ENCODE measurements around the gene SBK2.
A peak's percentile ranks its signal among the peaks of the same experiment; 100 is the strongest.
"Not testable (repeated sequence)": the region's sequence is repeated elsewhere in the genome, so short reads cannot be mapped to it uniquely, and the experiment has no call there.

The SBK2 gene

DNA sequence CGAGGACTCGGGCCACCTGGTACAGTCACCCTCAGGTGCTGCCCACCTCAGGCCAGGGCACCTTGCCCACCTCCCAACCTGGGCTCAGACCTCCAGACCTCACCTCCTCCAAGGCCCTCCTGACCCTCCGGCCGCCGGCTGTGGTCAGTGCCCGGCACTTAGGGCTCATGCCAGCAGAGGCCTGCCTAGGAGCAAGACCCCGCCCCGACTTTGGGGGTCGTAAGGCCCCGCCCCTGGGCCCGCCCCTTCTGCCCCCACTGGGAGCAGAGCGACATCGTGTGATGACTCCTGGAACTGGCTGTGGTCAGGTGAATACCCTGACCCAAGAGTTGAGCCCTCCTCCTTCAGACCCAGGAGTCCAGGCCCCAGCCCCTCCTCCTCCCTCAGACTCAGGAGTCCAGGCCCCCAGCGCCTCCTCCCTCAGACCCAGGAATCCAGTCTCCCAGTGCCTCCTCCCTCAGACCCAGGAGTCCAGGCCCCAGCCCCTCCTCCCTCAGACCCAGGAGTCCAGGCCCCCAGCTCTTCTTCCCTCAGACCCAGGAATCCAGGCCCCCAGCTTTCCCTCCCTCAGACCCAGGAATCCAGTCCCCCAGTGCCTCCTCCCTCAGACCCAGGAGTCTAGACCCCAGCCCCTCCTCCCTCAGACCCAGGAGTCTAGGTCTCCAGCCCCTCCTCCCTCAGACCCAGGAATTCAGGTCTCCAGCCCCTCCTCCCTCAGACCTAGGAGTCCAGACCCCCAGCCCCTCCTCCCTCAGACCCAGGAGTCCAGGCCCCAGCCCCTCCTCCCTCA is at the start of gene SBK2:
Gene SBK2, minus strand, starts transcription at position 183 of the 790 bp plus-strand sequence. CDS start 839 bp downstream, outside the sequence.
- H3K4me3 ChIP-seq (ENCODE audit: low read depth, low read length), result no peak within 1 kb of the TSS
- TF ChIP-seq, protein P1, sequence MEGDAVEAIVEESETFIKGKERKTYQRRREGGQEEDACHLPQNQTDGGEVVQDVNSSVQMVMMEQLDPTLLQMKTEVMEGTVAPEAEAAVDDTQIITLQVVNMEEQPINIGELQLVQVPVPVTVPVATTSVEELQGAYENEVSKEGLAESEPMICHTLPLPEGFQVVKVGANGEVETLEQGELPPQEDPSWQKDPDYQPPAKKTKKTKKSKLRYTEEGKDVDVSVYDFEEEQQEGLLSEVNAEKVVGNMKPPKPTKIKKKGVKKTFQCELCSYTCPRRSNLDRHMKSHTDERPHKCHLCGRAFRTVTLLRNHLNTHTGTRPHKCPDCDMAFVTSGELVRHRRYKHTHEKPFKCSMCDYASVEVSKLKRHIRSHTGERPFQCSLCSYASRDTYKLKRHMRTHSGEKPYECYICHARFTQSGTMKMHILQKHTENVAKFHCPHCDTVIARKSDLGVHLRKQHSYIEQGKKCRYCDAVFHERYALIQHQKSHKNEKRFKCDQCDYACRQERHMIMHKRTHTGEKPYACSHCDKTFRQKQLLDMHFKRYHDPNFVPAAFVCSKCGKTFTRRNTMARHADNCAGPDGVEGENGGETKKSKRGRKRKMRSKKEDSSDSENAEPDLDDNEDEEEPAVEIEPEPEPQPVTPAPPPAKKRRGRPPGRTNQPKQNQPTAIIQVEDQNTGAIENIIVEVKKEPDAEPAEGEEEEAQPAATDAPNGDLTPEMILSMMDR (IDR thresholded peaks at IDR 0.05; ENCODE audit: borderline replicate concordance, insufficient read depth, low read depth, low read length), result 0 out of 2 replicates have a peak, but pooled peaks have one; percentile 9

DNA sequence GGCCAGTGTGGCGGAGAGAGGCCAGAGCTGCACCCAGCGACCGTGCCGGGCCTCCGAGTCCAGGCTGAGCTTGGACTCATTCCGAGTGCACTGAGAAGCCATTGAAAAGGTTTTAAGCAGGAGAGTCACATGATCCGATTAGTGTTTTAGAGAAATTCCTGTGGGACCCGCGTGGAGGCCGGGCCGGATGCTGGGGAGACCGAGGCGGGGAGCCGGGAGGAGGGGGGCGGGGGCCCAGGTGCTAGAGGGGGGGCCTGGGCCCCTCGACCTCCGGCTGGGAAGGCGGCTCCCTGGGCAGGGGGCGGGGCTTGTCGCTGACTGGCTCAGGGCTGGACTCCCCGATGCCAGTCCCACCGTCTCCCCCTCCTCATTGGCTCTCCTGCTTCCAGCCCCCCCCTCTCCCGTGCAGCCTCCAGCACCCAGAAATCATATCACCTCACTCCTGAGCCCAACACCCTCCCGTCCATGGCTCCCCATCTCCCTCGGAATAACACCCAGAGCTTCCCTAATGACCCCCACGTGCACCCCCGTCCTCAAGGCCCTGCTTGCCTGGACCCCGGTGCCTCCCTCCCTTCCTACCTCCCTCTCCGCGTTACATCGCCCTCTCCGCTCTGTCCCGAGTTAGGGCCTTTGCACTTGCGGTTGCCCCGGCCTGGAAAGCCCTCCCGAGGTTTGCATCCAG is 48.9 kb upstream of the SBK2 start:
- TF ChIP-seq, protein P1 (IDR thresholded peaks at IDR 0.05; ENCODE audit: borderline replicate concordance, insufficient read depth, low read depth, low read length), result no peak
- H3K4me3 ChIP-seq (ENCODE audit: low read depth, low read length), result no peak overlapping the region

DNA sequence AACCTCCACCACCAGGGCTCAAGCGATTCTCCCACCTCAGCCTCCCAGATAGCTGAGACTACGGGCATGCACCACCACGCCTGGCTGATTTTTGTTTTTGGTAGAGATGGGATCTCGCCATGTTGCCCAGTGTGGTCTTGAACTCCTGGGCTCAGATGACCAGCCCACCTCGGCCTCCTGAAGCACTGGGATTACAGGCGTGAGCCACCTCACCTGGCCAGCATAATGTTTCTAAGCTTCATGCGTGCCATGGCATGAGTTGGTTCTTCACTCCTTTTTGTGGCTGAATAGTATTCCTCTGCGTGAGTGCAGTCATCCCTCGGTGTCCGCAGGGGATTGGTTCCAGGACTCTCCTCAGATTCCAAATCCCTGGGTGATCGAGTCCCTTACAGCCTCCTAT is 47.9 kb upstream of the SBK2 start:
- TF ChIP-seq, protein P1 (IDR thresholded peaks at IDR 0.05; ENCODE audit: borderline replicate concordance, insufficient read depth, low read depth, low read length), result no peak
- H3K4me3 ChIP-seq (ENCODE audit: low read depth, low read length), result no peak overlapping the region

GRCh38 chr19:55583897-55584296 is 47.0 kb upstream of the SBK2 start:
- not testable (repeated sequence) for H3K4me3 ChIP-seq (ENCODE audit: low read depth, low read length)

DNA sequence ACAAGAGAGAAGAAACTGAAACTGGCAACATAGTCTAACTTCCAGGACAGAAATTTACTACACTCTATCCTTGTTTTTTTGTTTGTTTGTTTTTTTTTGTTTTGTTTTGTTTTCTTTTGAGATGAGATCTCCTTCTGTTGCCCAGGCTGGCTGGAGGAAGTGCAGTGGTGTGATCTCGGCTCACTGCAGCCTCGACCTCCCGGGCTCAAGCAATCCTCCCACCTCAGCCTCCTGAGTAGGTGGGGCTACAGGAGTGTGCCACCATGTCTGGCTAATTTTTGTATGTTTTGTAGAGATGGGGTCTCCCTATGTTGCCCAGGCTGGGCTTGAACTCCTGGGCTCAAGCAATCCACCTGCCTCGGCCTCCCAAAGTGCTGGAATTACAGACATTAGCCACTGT is 45.4 kb upstream of the SBK2 start:
- H3K4me3 ChIP-seq (ENCODE audit: low read depth, low read length), result not testable (repeated sequence)

DNA sequence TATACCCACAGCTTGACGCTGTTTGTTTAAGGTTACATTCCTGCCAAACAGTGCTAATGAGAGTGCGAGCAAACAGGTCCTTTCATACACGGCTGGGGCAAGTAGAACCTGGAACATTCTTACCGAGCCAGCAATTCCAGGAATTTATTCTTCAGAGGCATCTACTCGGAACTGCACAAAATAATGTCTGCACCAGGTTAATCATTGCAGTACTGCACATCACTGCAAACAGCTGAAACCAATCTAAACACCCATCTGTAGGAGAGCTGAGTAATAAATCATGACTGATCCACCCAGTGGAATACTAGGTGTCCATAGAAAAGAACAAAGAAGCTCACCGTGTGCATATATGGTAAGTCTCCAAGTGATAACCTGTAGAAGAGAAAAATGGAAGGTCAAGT is 44.9 kb upstream of the SBK2 start:
- TF ChIP-seq, protein P1 (IDR thresholded peaks at IDR 0.05; ENCODE audit: borderline replicate concordance, insufficient read depth, low read depth, low read length), result no peak
- H3K4me3 ChIP-seq (ENCODE audit: low read depth, low read length), result no peak overlapping the region

DNA sequence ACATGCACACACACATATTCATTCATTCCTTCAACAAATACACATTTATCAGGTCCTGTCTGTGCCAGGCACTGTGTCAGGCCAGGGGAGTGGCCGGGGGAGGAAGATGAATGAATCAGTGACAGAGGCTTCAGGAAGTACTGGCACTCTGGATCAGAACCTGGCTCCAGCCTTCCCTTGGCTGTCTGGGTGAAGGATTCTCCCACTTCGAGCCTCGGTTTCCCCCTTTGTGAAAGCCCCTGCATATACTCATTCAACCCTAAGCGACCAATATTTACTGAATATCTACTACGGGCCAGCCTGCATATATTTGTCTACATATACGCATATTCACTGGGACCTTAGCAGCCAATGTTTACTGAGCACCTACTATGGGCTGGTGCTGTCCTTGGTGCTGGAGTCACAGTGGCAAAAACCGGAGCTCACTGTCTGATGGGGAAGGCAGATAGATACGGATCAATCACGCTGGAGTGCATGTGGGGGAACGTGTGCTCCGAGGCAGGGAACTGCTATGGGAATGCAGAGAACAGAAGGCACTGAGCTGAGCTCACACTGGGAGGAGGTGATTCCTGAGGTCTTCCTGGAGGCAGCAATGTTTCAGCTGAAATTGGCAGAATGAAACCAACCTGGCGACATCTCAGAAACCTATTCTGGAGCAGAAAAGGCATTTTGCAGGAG is 44.4 kb upstream of the SBK2 start:
- peak overlapping the region; percentile 83 for H3K4me3 ChIP-seq (ENCODE audit: low read depth, low read length)
- TF ChIP-seq, protein P1 (IDR thresholded peaks at IDR 0.05; ENCODE audit: borderline replicate concordance, insufficient read depth, low read depth, low read length), result no peak
